M059J (cell line): Measurements from ENCODE around the gene TTC28. TPM values are rescaled to one million over a fixed set of nuclear protein-coding genes. Genes with fewer than 3 reads are reported as not detected.
"Not testable (repeated sequence)": the region's sequence is repeated elsewhere in the genome, so short reads cannot be mapped to it uniquely, and the experiment has no call there.

Source experiments
- DNase-seq: peaks from one replicate; pipeline ENCODE4 v3.0.0-alpha.2; 2012; ENCODE audit warnings: low read depth
- total RNA-seq: library from RNA; depleted of rRNA; stranded (reverse); fragments of >200 nt; shearing (Covaris generic); gene quantifications from 2 replicates; pipeline ENCODE4 v1.2.3, GENCODE V29; 2014

The TTC28 gene
- total RNA-seq, 1 experiment from 2014 or later: 13.9 TPM

- peak; percentile 29 for DNase-seq
Measured at GRCh38 chr22:28111501-28112189, 568.0 kb downstream of the TTC28 start.

GRCh38 chr22:28108851-28109250, 570.8 kb downstream of the TTC28 start:
- DNase-seq: no peak

GRCh38 chr22:28106617-28107016, 573.0 kb downstream of the TTC28 start:
- no peak for DNase-seq

- no peak for DNase-seq
Measured at GRCh38 chr22:28105988-28106387, 573.7 kb downstream of the TTC28 start.

- DNase-seq: no peak
Measured at GRCh38 chr22:28105413-28105812, 574.2 kb downstream of the TTC28 start.

- DNase-seq: no peak
Measured at GRCh38 chr22:28103596-28103995, 576.0 kb downstream of the TTC28 start.

- DNase-seq: no peak
Measured at GRCh38 chr22:28102151-28102812, 577.4 kb downstream of the TTC28 start.

- DNase-seq: no peak
Measured at GRCh38 chr22:28097627-28098026, 582.0 kb downstream of the TTC28 start.

- DNase-seq: no peak
Measured at GRCh38 chr22:28096161-28096560, 583.5 kb downstream of the TTC28 start.

- no peak for DNase-seq
Measured at GRCh38 chr22:28095316-28096095, 584.1 kb downstream of the TTC28 start.

- DNase-seq: no peak
Measured at GRCh38 chr22:28094771-28095170, 584.9 kb downstream of the TTC28 start.

- no peak for DNase-seq
Measured at GRCh38 chr22:28093711-28094110, 585.9 kb downstream of the TTC28 start.

GRCh38 chr22:28091486-28091885, 588.2 kb downstream of the TTC28 start:
- DNase-seq: no peak

GRCh38 chr22:28089541-28089940, 590.1 kb downstream of the TTC28 start:
- not testable (repeated sequence) for DNase-seq

- DNase-seq: no peak
Measured at GRCh38 chr22:28077166-28077565, 602.5 kb downstream of the TTC28 start.

- peak; percentile 88 for DNase-seq
Measured at GRCh38 chr22:28075358-28075981, 604.2 kb downstream of the TTC28 start.

GRCh38 chr22:28074526-28074925, 605.1 kb downstream of the TTC28 start:
- no peak for DNase-seq

GRCh38 chr22:28072066-28072465, 607.6 kb downstream of the TTC28 start:
- DNase-seq: peak; percentile 29

GRCh38 chr22:28068826-28069225, 610.8 kb downstream of the TTC28 start:
- peak; percentile 23 for DNase-seq

GRCh38 chr22:28064920-28065319, 614.7 kb downstream of the TTC28 start:
- DNase-seq: no peak

GRCh38 chr22:28063656-28064055, 616.0 kb downstream of the TTC28 start:
- no peak for DNase-seq

- not testable (repeated sequence) for DNase-seq
Measured at GRCh38 chr22:28060594-28060993, 619.0 kb downstream of the TTC28 start.
